ENCODE data around the gene MED15. TPM values are rescaled to one million over a fixed set of nuclear protein-coding genes. Genes with fewer than 3 reads are reported as not detected.
A peak's percentile ranks its signal among the peaks of the same experiment; 100 is the strongest.
"Not testable (repeated sequence)": the region's sequence is repeated elsewhere in the genome, so short reads cannot be mapped to it uniquely, and the experiment has no call there.

Gene MED15
- total RNA-seq, 8 experiments from 2014 or later: 14.3 to 48.2 (median 22.8) TPM

- peak in 5 of 8 experiments; percentile 44 to 64 (median 52) for ATAC-seq (replicated peaks in 6 of 8)
- 65 to 83% (median 70%) methylated on average over 1 to 6 of the region's 10 CpGs; no CpG with 5 or more reads in 6 of the 10 experiments for WGBS, 10 experiments
- in situ Hi-C loops (cut with MboI; ENCODE audit: low pct_unique_long_range_greater_than_20kb in 2 of 9, low sequenced_read_pairs in 9 of 9, unreplicated experiment in 9 of 9): no loop called here
Observed at GRCh38 chr22:20532256-20532993, 25.0 kb downstream of the MED15 start.

DNA sequence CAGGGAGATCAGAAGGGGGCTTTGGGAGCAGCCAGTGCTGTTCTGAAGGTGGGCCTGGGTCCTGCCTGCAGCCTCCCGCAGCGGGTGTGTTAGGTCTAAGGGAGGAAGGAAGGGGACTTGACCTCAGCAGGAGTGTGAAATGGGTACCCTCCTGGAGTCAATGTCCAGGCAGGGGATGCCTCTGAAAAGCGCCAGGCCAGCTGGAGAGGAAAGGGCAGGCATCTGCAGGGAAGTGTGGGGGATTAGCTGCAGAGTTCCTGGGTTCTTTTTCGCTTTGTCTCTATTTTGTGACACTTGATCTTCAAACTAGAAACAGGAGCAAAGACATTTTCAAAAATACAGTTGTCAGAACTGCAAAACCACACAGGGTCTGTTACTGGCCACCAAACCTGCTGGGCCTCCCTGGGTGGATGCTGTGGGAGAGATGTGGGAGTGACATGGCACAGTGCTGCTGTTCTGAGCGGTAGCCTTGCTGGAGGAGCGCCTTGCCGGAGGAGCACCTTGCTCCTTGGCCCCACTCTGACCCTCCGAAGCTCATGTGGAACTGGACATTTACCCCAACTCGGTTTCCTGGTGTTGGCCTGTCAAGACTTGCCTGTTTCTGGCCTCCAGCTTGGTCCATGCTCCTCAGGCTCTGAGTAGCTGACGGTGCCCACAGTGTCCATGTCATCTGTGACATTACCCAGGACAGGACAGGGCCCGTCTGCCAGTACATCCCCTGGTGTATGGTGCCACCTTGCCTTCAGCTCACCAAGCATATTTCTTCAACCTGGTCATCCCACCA, 25.9 kb downstream of the MED15 start:
- ATAC-seq (replicated peaks in 6 of 8): no peak
- in situ Hi-C loops (cut with MboI; ENCODE audit: low pct_unique_long_range_greater_than_20kb in 2 of 9, low sequenced_read_pairs in 9 of 9, unreplicated experiment in 9 of 9): no loop called here
- WGBS, 10 experiments: 77 to 100% (median 92%) methylated on average over 1 to 6 of the region's 11 CpGs; no CpG with 5 or more reads in 1 of the 10 experiments
- Histone ChIP-seq H3K4me1 (replicated peaks in 1 of 2) (peaks cover 8 to 15% of the 10 kb centered on the region in 2 donors), H3K4me3 (no peak overlapping the region), H3K27ac (peak overlapping the region in 1 of 2 donors; percentile 71)

More at GRCh38 chr22:20532256-20532993, 25.0 kb downstream of the MED15 start:
- H3K4me3 ChIP-seq: no peak overlapping the region
- peaks cover 8 to 15% of the 10 kb centered on the region in 2 donors for H3K4me1 ChIP-seq (replicated peaks in 1 of 2)
- peak overlapping the region; percentile 56 to 71 for H3K27ac ChIP-seq

GRCh38 chr22:20533879-20534265, 26.5 kb downstream of the MED15 start:
- H3K4me1 ChIP-seq (replicated peaks in 1 of 2): peaks cover 8 to 15% of the 10 kb centered on the region in 2 donors
- WGBS, 10 experiments: 0 to 83% (median 49%) methylated on average over 1 to 2 of the region's 3 CpGs; no CpG with 5 or more reads in 4 of the 10 experiments
- in situ Hi-C loops (cut with MboI; ENCODE audit: low pct_unique_long_range_greater_than_20kb in 2 of 9, low sequenced_read_pairs in 9 of 9, unreplicated experiment in 9 of 9): no loop called here
- H3K27ac ChIP-seq: peak overlapping the region in 1 of 2 donors; percentile 71
- no peak for ATAC-seq (replicated peaks in 6 of 8)
- H3K4me3 ChIP-seq: no peak overlapping the region

DNA sequence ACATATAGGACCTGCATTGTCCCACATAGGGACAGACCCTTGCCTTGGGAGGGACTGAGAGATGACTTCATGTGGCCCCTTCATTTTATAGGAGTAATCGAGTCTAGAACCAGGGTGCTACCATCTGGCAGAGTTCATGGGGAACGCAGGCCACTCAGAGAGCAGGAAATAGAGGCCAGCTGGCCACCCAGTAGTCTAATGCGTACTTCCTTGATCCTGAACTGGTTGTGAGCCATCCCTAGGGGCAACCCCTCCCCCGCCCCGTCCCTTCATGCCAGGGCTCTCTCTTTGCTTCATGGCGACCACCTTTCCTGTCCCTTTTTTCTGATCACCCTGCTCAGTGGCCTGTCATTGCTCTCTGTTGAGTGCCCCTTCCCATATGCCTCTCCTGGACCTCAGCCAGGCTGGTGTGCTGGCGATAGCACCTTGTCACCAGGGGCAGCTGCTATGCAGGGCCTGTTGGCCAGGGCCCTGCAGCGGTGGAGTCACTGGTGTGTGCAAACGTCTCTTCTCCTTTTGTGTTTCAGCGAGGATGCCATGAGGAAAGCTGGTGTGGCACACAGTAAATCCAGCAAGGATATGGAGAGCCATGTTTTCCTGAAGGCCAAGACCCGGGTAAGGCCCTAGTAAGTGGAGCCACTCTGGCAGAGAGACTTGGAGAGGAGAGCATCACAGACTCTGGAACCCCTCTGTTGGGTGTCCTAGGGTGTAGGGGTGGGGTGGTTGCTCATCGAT, 29.3 kb downstream of the MED15 start:
- WGBS, 10 experiments: 60 to 100% (median 87%) methylated on average over 1 to 3 of the region's 12 CpGs; no CpG with 5 or more reads in 6 of the 10 experiments
- ATAC-seq (replicated peaks in 6 of 8): peak in 1 of 8 experiments; percentile 40
- Histone ChIP-seq H3K27ac (no peak overlapping the region), H3K4me3 (no peak overlapping the region), H3K4me1 (replicated peaks in 1 of 2) (peaks cover 8 to 15% of the 10 kb centered on the region in 2 donors)
- in situ Hi-C loops (cut with MboI; ENCODE audit: low pct_unique_long_range_greater_than_20kb in 2 of 9, low sequenced_read_pairs in 9 of 9, unreplicated experiment in 9 of 9): no loop called here

DNA sequence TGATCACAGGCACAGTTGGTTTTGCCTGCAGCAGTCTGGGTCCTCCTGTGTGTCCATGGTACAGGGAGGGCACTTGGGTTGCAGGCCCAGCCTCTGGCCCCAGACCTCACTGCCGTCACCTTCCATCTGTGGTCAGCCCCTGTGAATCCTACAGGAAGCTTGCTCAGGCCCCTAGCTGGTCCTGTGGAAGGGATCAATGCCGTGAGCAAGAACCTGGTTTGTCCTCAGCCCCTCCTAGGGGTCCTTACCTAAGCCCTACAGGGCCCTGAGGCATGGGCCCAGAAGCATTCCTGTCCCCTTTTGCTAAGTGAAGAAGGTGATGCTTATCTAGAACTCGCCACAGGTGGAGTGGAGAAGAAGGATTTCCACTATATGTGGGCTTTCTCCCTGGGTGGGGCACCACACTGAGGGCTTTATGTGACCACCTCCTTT, 29.9 kb downstream of the MED15 start:
- H3K27ac ChIP-seq: no peak overlapping the region
- H3K4me1 ChIP-seq (replicated peaks in 1 of 2): peaks cover 3 to 9% of the 10 kb centered on the region in 2 donors
- in situ Hi-C loops (cut with MboI; ENCODE audit: low pct_unique_long_range_greater_than_20kb in 2 of 9, low sequenced_read_pairs in 9 of 9, unreplicated experiment in 9 of 9): no loop called here
- no peak overlapping the region for H3K4me3 ChIP-seq
- ATAC-seq (replicated peaks in 6 of 8): no peak
- WGBS, 10 experiments: 90 to 100% (median 100%) methylated on average over 1 to 2 of the region's 3 CpGs; no CpG with 5 or more reads in 7 of the 10 experiments

DNA sequence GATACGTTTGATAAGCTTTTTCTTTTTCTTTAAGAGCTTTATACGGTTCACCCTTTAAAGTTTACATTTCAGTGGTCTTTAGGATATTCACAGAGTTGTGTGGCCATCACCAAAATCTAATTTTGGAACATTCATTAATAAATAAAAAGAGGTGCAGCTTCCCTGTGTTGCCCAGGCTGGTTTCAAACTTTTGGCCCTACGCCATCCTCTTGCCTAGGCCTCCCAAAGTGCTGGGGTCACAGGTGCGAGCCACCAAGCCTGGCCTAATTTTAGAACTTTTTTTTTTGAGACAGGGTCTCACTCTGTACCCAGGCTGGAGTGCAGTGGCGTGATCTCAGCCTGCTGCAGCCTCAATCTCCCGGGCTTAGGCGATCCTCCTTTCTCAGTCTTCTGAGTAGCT, 30.6 kb downstream of the MED15 start:
- H3K4me3 ChIP-seq: no peak overlapping the region
- in situ Hi-C loops (cut with MboI; ENCODE audit: low pct_unique_long_range_greater_than_20kb in 2 of 9, low sequenced_read_pairs in 9 of 9, unreplicated experiment in 9 of 9): no loop called here
- 72 to 100% (median 99%) methylated on average over 1 to 6 of the region's 7 CpGs; no CpG with 5 or more reads in 4 of the 10 experiments for WGBS, 10 experiments
- H3K4me1 ChIP-seq (replicated peaks in 1 of 2): peaks cover 0 to 3% of the 10 kb centered on the region in 2 donors
- ATAC-seq (replicated peaks in 6 of 8): no peak
- H3K27ac ChIP-seq: peak overlapping the region in 1 of 2 donors; percentile 19

DNA sequence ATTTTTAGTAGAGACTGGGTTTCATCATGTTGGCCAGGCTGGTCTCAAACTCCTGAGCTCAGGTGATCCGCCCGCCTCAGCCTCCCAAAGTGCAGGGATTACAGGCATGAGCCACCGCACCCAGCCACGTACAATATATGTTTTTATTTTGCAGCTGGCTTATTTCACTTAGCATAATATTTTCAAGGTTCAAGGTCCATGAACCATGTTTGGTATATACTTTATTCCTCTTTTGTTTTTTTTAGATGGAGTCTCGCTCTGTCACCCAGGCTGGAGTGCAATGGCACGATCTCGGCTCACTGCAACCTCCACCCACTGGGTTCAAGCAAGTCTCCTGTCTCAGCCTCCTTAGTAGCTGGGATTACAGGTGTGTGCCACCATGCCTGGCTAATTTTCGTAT, 31.5 kb downstream of the MED15 start:
- ATAC-seq (replicated peaks in 6 of 8); H3K4me1 ChIP-seq (replicated peaks in 1 of 2); H3K27ac ChIP-seq; H3K4me3 ChIP-seq; in situ Hi-C loops (cut with MboI; ENCODE audit: low pct_unique_long_range_greater_than_20kb in 2 of 9, low sequenced_read_pairs in 9 of 9, unreplicated experiment in 9 of 9): not testable (repeated sequence)
- WGBS, 10 experiments: 93 to 100% (median 99%) methylated on average over 3 to 8 of the region's 8 CpGs; no CpG with 5 or more reads in 2 of the 10 experiments

GRCh38 chr22:20542055-20542454, 34.6 kb downstream of the MED15 start:
- whole genome bisulfite sequencing, 10 experiments: 84 to 100% (median 100%) methylated on average over 1 to 3 of the region's 3 CpGs; no CpG with 5 or more reads in 3 of the 10 experiments
- H3K4me3 ChIP-seq: no peak overlapping the region
- no peak for ATAC-seq (replicated peaks in 6 of 8)
- peaks cover 0 to 7% of the 10 kb centered on the region in 2 donors for H3K4me1 ChIP-seq (replicated peaks in 1 of 2)
- H3K27ac ChIP-seq: no peak overlapping the region
- in situ Hi-C loops (cut with MboI; ENCODE audit: low pct_unique_long_range_greater_than_20kb in 2 of 9, low sequenced_read_pairs in 9 of 9, unreplicated experiment in 9 of 9): no loop called here

- H3K27ac ChIP-seq: no peak overlapping the region
- H3K4me1 ChIP-seq (replicated peaks in 1 of 2): peaks cover 0 to 7% of the 10 kb centered on the region in 2 donors
- ATAC-seq (replicated peaks in 6 of 8): no peak
- H3K4me3 ChIP-seq: no peak overlapping the region
- in situ Hi-C loops (cut with MboI; ENCODE audit: low pct_unique_long_range_greater_than_20kb in 2 of 9, low sequenced_read_pairs in 9 of 9, unreplicated experiment in 9 of 9): no loop called here
Observed at GRCh38 chr22:20542736-20543135, 35.3 kb downstream of the MED15 start.

DNA sequence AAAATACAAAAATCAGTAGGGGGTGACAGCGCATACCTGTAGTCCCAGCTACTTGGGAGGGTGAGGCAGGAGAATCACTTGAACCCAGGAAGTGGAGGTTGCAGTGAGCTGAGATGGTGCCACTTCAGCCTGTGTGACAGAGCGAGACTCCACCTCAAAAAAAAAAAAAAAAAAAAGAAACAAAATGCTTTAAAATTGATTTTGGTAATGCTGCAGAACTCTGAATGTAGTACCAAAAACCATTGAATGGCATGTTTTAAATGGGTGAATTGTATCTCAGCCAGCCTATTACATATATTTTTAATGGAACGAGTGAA, 37.9 kb downstream of the MED15 start:
- H3K4me3 ChIP-seq; ATAC-seq (replicated peaks in 6 of 8); H3K27ac ChIP-seq; in situ Hi-C loops (cut with MboI; ENCODE audit: low pct_unique_long_range_greater_than_20kb in 2 of 9, low sequenced_read_pairs in 9 of 9, unreplicated experiment in 9 of 9): not testable (repeated sequence)
- 64 to 100% (median 99%) methylated on average over 1 to 3 of the region's 3 CpGs; no CpG with 5 or more reads in 2 of the 10 experiments for WGBS, 10 experiments
- H3K4me1 ChIP-seq (replicated peaks in 1 of 2): peaks cover 0 to 13% of the 10 kb centered on the region in 2 donors

DNA sequence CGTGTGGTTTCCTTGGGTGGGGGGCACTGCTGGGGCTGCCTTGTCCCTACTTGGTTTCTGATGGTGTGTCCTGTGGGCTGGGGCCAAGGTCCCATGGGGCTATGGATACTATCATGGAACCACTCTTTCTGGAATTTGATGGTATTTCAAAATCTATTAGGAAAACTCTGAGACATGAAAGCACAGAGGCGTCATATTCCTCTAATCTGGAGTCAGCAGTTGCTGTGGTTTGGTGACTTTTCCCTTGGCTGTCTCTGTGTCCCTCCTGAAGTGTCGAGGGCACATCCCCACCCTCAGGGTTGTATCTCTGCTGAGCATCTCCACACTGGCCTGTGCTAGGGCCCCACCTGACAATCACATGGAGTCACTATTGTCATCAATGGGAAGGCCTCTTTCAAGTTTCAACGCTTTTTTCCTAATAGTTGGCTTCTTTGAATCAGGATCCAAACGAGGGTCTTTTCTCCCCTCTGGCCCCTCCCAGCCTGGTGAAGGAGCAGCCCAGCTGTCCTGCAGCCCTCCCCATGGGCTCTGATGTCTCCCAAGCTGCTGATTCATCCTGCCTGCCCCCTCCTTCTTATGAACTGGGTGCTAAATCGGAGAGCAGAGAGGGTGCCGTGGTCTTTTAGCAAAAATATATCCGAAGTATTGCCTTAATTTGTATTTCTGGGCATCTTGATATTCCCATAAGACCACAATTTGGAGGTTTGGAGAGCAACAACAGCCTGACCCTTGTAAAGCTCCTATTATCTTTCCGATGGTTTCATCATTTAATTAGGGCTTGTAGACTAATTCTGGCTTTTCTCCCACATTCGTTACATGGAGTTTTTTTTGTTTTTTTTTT, 38.5 kb downstream of the MED15 start:
- WGBS, 10 experiments: 64 to 100% (median 86%) methylated on average over 1 to 5 of the region's 10 CpGs
- peak in 3 of 8 experiments; percentile 31 to 71 (median 37) for ATAC-seq (replicated peaks in 6 of 8)

DNA sequence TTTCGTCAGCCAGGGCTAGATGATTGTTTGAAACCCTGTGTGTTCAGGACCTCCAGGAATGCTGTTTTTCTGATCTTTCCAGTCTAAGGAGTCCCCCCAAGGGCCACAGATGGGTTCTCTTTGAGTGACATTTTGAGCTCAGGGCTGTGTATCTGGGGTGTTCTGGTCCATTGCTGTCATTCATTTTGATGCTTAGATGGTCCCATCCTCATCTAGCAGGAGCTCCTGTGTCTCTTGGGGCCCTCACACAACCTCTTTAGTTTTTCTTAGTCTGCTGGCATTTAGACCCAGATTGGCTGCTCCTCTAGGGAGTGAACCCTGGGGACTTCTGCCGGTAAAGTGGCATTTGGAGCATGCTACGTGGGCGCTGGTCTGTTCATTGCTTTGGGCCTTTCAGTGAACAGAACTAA, 39.1 kb downstream of the MED15 start:
- WGBS, 10 experiments: 71 to 100% (median 95%) methylated on average over 1 to 4 of the region's 4 CpGs
- Histone ChIP-seq H3K27ac (peak overlapping the region in 1 of 2 donors; percentile 30), H3K4me3 (no peak overlapping the region), H3K4me1 (replicated peaks in 1 of 2) (peaks cover 3 to 25% of the 10 kb centered on the region in 2 donors)
- peak in 1 of 8 experiments; percentile 36 for ATAC-seq (replicated peaks in 6 of 8)
- in situ Hi-C loops (cut with MboI; ENCODE audit: low pct_unique_long_range_greater_than_20kb in 2 of 9, low sequenced_read_pairs in 9 of 9, unreplicated experiment in 9 of 9): no loop called here

More for the DNA sequence above, 38.5 kb downstream of the MED15 start:
- peaks cover 3 to 19% of the 10 kb centered on the region in 2 donors for H3K4me1 ChIP-seq (replicated peaks in 1 of 2)
- in situ Hi-C loops (cut with MboI; ENCODE audit: low pct_unique_long_range_greater_than_20kb in 2 of 9, low sequenced_read_pairs in 9 of 9, unreplicated experiment in 9 of 9): no loop called here
- no peak overlapping the region for H3K4me3 ChIP-seq
- H3K27ac ChIP-seq: peak overlapping the region; percentile 43 to 50

Data from motor neuron (in vitro differentiated cells).